GM21737 (cell line): ENCODE results near the gene MUC4.
"Not testable (repeated sequence)": the region's sequence is repeated elsewhere in the genome, so short reads cannot be mapped to it uniquely, and the experiment has no call there.

Experiments used
- ATAC-seq: cut with Tn5 transposase; IDR thresholded peaks from one replicate; pipeline ENCODE4 v1.9.1; 2021; ENCODE audit warnings: mild to moderate bottlenecking, moderate library complexity; ENCODE audit not compliant: unreplicated experiment

Gene MUC4

DNA sequence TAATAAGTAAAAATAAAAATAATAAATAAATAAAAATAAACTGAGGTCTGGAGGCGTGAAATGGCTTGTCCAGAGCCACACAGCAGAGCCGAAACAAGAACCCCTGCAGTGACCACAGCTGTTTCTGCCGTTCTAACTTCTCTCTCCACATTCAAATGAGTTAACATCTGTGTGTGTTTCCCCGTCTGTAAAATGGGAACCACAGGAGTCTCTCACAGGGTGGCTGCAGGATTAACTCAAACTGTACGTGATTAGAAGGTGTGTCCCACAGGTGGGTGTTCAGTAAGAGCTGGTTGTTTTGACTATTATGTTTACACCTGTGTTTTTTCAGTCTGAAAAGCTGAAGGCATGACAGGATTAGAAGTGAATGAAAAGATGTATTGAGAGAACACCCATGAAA lies 27.0 kb upstream of the MUC4 start:
- peak; percentile 59 for ATAC-seq

DNA sequence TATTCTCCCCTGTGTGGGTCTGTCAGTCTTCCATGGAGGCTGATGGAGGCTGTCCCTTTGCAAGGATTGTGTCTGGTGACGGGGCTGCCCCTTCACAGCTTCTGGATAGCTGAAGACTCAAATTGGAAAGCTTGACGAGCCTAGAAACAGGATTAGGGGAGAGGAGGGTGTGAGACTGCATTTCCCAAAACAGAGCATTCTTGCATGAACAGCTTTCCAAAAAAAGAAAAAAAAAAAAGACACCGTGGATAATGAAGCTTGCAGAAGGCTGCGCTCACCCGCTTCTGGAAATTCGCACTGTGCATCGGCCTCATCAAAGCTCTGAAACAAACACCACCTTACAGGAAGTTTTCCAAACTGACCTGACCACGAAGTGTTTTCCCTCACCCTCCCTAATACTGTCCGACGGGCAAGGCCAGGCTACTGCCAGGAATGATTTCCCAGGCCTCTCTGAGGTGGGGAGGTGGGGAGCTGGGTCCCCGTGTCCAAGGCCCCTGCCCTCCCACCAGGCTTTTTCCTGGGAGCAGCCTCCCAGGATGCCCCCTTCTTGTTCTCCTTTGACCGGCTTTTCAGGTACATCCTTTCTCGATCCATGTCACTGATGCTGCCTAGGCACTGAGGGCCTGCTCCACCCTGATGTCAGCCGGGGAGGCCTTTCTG lies 24.9 kb upstream of the MUC4 start:
- no peak for ATAC-seq

DNA sequence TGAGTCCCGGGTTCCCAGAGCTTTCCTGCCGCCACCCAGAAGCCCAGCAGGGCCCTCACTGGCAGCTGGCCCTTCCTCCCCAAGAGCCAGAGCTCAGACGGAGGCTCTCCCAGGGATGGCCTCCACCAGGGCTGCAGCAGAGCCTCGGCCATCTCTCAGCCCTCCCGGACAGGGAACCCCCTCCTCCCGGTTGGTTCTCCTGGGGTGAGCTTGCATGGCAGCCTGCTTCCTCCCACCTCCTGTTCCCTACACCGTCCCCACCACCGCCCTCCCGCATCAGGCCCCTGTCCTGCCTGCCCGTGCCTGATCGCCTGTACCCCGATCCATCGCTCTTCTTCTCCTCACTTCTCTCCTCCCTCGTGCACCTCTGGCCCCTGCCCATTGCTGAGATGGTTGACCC lies 24.1 kb upstream of the MUC4 start:
- ATAC-seq, result no peak

DNA sequence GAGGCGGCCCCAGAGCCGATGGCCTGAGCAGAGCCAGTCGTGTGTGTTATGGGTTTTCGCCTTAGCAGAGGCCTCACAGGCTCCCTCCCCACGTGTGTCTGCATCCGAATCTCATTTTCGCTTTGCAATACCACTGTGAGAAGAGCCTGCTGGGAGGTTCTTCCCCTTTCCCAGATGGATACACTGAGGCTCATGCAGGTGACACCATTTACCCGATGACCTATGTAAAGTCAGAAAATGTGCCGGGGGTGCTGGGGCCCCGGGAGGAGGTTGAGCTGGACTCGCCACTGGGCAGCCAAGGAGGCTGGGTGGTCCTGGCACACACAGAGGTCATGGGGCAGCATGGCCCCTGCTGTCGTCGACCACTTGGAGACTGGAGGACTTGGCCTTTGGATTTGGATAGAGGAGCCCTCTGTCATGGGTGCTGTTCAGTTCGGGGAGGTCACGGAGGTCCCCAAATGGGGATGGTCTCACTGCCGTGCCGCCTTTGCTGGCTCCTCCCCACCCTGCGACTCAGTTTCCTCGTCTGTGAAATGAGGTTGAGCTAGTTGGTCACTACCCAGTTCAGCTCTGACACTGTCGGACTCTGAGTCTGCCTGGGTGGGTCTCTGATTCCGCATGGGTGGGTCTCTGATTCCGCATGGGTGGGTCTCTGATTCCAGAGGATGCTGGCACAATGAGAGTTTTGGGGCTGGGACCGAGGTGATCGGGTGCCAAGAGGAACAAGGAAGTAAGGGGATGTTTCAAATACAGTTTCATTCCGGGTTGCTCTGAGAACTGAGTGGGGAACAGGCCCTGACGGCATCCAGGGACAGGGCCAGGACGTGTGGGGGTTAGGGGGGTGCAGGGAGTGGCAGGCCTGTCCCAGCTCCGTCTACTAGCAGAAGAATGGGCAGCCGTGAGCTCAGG lies 23.2 kb upstream of the MUC4 start:
- no peak for ATAC-seq

DNA sequence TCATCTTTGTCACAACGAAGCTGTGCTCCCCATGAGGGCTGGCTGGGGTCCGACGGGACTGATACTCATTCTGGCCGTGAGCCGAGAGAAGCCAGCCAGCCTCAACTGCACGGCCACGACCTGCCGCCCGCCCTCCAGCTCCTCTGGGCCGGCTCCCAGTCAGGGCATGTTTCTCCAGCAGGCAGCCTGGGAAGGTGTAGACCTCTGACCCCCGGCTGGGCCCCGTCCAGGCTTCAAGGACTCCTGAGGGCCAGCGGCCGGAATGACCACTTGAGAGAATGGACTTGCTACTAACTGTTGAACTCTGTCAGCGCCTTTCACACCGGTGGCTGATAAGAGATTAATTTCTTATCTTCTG lies 18.1 kb upstream of the MUC4 start:
- no peak for ATAC-seq

DNA sequence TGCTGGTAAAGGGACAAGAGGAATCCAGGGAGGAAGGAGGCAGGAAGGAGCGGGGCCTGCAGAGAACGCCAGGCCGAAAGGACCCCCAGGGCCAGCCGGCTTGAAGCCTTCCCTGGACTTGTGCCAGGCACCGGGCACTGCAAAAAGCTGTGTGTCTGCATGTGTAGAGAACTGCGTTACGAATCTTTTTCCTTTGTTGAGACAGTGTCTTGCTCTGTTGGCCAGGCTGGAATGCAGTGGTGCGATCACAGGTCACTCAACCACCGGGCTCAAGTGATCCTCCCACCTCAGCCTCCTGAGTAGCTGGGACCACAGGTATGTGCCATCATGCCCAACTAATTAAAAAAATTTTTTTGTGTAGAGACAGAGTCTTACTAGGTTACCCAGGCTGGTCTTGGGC lies 17.0 kb upstream of the MUC4 start:
- ATAC-seq, result no peak

DNA sequence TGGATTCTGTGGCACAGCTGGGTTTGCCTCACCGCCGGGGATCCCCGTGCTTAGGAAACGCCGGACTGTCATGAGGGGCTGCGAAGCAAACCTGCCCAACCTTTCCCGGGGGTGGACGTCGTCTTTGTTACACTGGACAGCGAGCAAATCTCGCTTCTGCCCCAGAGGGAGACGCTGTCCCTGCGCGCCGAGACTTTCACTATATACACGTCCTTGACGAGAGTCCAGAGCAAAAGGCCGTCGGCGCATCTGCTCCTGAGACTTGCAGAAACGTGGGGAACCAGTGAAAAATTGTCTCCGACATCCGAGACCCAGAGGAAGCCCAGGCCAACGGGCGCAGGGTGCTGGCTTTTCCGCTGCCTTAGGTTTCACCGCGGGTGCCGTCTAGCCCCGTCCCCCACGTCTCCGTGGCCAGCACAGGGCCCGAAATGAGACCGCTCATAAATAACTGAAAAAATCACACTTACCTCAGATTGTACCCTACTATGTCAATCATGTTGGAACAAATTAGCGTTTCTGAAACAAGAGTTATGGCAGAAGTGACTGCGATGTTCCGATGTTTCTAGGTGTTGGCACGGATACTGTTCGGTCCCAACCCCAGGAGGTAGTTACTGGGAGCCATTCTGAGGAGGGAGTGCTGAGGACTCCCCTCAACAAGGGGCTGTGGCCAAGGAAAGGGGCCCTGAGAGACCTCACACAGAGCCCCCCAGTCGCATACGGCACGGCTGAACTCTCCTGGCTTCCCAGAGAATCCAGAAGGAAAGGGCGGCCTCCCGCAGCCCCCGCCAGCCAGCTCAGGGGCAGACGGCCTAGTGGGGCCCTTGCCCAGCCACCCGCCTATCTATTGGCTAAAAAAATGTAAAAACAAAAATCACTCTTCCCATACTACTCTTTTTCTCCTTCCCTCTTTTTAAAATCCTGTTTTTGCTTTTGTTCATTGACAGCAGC lies 14.4 kb upstream of the MUC4 start:
- no peak for ATAC-seq

DNA sequence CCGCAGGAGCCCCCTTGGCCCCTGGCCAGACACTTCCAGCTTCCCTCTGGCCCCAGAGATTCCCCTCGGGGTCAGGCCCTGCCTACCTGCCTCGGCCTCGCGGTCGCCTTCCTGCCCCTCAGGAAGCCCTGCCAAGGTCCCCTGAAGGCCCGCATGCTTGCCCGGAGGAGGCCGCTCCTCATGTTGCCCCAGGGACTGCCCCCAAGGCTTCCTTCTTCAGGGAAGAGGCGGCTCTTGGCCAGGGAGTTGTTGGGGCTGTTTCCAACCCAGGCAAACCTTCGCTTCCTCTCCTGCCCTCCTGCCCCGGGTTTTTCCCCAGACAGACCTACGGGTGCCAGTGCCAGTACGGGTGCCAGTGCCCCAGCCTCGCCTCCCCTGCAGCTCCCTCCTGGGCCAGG lies 13.5 kb upstream of the MUC4 start:
- no peak for ATAC-seq

DNA sequence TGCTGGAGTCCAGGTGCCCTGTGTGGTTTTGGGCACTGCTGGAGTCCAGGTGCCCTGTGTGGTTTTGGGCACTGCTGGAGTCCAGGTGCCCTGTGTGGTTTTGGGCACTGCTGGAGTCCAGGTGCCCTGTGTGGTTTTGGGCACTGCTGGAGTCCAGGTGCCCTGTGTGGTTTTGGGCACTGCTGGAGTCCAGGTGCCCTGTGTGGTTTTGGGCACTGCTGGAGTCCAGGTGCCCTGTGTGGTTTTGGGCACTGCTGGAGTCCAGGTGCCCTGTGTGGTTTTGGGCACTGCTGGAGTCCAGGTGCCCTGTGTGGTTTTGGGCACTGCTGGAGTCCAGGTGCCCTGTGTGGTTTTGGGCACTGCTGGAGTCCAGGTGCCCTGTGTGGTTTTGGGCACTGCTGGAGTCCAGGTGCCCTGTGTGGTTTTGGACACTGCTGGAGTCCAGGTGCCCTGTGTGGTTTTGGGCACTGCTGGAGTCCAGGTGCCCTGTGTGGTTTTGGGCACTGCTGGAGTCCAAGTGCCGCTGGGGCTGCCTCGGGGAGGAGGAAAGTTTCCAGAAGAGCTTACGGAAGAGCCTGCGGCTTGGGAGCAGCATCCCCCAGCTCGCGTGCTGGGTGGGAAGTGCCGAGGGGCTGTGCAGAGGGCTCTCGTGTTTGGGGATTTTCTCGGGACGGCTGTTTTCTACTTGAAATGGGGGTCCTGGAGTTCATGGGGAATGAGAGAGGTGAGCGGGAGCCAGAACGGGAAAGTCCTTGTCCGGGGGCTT lies 12.9 kb upstream of the MUC4 start:
- ATAC-seq, result not testable (repeated sequence)

DNA sequence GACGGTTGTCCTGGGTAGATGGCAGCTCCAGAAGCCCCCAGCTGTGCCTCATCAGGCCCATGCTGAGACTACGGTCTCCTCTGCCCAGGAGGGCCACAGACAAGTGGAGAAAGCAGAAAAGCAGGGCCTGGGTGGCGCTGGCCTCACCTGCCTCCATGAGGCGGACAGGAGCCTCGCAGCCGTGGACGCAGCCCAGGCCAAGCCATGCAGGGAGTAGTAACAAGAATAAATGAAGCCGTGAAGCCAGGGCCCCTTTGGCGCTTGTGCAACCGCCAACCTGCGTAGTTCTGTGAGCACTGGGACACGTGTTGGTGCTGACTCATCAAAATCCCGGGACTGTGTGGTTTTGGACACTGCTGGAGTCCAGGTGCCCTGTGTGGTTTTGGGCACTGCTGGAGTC lies 12.3 kb upstream of the MUC4 start:
- ATAC-seq, result no peak

DNA sequence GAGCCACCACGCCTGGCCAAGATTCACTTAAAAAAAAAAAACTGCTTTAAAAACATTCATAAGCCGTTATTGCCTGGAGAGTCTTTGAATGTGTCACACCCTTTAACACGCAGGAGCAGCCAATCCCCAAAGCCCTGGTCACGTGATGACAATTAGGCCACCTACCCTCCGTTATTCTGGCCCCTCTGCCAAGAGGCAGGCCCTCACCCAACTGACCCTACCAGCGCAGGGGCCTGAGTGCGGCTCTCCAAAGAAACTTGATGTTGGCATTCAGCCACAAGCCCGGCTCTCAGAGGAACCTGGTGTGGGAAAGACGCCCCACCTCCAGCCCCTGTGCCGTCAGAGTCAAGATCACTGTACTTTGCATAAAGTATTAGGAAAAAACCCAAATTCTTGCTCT lies 11.6 kb upstream of the MUC4 start:
- ATAC-seq, result no peak

DNA sequence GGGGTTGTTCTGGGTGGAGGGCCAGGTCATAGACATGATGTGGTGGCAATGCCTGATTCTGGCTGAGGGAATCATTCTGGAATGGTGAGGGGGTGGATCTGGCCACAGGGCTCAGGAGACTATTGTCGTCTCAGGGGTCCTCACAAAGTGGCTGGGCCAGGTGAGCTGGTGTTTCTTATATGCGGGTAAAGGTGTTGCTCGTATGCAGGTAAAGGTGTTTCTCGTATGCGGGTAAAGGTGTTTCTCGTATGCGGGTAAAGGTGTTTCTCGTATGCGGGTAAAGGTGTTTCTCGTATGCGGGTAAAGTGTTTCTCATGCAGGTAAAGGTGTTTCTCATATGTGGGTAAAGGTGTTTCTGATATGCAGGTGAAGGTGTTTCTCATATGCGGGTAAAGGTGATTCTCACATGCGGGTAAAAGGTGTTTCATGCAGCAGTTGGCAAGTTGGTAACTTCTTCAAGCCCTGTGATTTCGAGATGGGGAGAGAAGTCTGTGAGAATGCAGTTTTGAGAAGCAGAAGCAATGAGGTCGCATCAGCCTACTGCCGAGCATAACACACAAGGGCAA lies 10.5 kb upstream of the MUC4 start:
- ATAC-seq, result no peak

DNA sequence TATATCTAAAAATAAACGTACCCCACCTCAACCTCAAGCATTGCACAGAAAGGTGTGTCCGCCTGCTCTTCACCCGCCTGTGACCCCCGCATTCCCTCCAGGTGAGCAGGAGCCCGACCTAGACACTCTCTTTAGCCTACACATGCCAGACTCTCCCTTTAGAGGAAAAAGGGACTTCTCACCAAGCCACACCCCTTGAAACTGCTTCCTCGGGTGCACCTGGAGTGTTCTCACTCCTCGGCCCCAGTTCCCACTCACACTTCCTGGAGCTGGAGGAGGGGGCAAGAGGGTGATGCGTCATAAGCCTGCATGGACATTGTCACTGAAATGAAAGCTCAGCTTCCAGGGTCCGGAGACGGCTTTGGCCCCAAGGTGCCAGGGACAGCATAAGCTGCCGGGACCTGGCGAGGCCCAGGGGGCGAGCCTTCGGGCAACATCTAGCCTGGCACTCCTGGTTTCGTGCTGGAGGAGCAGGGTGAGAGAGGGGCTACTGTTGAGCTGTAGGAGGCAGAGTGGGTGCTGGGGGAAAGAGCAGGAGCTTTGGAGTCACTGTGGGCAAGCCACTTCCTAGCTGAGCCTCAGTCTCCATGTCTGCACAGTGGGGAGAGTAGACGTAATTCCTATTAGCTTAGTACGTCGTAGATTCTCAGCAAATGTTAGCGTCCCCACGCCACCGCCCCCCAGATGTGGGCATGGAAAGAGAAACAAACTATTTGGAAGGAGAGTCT lies 9.8 kb upstream of the MUC4 start:
- ATAC-seq, result no peak

DNA sequence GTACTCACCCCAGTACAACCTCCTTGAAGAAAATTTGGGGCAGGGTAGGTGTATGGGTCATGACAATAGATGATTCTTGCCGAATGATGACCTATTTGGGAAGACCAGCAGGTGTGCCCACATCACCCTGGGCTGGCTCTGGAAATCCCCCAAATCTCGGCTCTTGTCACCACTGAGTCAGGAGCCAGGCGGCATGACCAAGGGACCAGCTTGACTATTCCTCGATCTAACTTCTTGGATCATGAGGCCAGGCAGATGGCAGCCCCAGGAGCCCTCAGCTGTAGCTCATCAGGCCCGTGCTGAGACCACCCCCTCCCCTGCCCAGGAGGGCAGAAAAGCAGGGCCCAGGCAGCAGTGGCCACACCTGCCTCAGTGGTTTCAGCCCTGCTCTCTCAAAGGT lies 9.2 kb upstream of the MUC4 start:
- ATAC-seq, result no peak

DNA sequence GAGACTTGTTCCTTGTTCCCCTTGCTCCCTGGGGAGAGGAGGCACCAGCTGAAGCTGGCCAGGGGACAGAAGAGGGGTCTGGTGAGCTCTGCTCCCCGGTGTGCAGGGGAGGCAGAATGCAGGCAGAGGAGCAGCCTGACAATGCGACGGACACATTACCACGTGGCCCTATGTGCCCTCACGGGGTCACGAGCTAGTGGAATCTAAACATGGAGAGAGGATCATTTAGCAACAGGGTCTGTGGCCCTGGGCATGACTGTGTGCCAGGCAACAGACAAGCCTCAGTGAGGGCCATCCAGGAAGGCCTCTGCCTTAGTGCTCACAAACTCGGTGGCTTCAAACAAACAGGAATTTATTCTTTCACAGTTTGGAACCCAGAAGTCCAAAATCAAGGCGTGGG lies 8.5 kb upstream of the MUC4 start:
- ATAC-seq, result no peak

DNA sequence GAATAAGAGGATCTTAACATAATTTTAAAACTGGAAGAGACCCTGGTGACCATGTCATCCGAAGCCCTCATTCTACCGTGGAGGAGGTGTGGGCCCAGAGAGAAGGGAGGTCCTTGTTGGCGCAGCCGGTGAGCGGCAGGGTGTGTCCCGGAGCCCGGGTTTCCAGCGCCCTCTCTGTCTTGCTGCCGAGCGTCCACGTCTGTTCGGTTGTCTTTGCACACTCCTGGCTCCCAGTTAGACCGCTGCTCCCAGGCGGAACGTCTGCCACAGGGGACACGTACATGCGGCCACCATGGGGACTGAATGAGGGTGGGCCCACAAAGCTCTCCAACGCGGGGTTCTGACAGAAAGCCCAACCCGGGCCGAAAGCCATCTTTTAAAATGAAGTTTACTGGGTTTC lies 6.6 kb upstream of the MUC4 start:
- no peak for ATAC-seq

DNA sequence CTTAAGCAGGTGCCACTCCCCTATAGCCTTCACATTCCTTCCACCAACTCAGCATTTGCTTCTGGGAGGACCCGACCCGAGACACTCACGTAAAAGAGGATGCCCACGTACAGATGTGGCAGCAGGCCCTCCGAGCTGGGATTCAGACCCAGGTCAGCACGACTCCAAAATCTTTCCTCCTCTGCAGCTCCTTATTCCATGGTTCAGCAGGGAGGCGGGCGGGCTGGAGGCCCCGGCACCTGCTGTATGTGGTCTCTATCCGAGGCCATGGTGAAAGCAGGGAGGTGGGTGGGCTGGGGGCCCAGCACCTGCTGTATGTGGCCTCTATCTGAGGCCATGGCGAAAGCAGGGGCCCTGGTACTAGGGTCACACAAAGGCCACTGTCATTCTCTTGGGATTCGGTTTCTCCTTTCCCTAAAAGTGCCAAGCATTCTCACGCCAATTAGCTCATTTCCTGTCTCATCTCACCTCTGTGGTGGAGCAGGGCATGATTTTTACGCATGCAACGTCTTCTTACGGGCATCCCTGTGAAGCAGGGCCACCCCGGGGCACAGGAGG lies 5.9 kb upstream of the MUC4 start:
- no peak for ATAC-seq

DNA sequence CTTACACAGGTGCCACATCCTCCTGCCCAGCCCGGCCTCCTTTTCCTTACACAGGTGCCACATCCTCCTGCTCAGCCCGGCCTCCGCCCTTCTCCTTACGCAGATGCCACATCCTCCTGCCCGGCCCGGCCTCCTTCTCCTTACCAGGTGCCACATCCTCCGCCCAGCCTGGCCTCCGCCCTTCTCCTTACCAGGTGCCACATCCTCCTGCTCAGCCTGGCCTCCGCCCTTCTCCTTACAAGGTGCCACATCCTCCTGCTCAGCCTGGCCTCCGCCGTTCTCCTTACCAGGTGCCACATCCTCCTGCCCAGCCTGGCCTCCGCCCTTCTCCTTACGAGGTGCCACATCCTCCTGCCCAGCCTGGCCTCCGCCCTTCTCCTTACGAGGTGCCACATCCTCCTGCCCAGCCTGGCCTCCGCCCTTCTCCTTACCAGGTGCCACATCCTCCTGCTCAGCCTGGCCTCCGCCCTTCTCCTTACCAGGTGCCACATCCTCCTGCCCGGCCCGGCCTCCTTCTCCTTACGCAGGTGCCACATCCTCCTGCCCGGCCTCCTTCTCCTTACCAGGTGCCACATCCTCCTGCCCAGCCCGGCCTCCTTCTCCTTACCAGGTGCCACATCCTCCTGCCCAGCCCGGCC lies 4.7 kb upstream of the MUC4 start:
- ATAC-seq, result not testable (repeated sequence)

DNA sequence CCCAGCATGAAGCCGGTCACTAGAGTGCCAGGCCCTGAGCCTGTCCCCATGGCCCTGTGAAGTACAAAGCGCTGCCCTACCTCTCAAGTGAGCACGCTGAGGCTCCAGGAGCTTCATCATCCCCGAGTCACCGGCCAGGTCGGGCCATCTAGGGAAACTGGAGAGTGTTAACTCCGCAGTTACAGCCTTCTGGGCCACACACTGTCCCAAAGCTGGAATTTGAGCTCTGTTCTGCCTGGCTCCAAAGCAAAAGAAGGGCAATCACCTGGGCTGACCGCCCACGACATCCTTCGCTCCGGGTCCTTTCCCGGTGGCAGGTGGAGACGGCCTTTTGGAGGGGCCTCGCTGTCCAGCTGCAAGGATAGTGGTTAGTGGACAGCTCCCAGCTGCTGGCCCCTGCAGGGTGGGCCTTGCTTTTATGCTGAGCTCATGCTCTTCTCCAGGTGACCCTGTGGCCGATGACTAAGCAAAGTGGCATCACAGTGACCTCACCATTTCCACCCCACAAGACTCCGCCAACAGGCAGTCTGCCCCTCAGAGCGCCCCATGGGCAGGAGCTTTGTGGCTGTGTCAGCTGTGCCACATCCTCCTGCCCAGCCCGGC lies 3.5 kb upstream of the MUC4 start:
- ATAC-seq, result no peak
